HepG2 (cell line): ENCODE measurements around the gene GNB4. TPM values are rescaled to one million over a fixed set of nuclear protein-coding genes. Genes with fewer than 3 reads are reported as not detected.
A peak's percentile ranks its signal among the peaks of the same experiment; 100 is the strongest.

Experiments used
- ATAC-seq: fragments of 200-7000 bp; cut with Tn5 transposase; 3 replicates; pipeline ENCODE4 v1.9.1; 2020; ENCODE audit warnings: mild to moderate bottlenecking, moderate library complexity
- BruUV-seq: library from RNA; stranded (reverse); fragments of 400-500 nt; replicated peaks from 2 replicates; lab custom pipeline; 2021; lab: Mats Ljungman, UMichigan
- CTCF ChIA-PET: fragments of 300-600 bp; formaldehyde crosslinking; extraction: SDS; loops from one replicate; lab custom pipeline; 2021; ENCODE audit warnings: low total read pairs, inconsistent platforms, low intra/inter-chr PET ratio; lab: Yijun Ruan, JAX
- POLR2A ChIA-PET: fragments of 350-600 bp; sonication (Branson Sonifier 250); formaldehyde crosslinking; loops from one replicate; lab custom pipeline; 2020; ENCODE audit warnings: antibody characterized with exemption, inconsistent platforms; lab: Yijun Ruan, JAX
- DNase-seq: peaks from one replicate; pipeline ENCODE4 v3.0.0-alpha.2; 2015; ENCODE audit warnings: low spot score
- FAIRE-seq: peaks from 3 replicates; lab custom pipeline; 2011; peaks lifted over from hg19 to GRCh38; lab: Jason Lieb, UNC
- H2AFZ ChIP-seq: one replicate; pipeline ENCODE4 v1.6.1; 2011; ENCODE audit warnings: low read length, inconsistent platforms
- H3K27ac ChIP-seq: fragments of 300-600 bp; 3 replicates; pipeline ENCODE4 v1.8.0; 2011; ENCODE audit warnings: mixed run types, mild to moderate bottlenecking, mixed read lengths, low read length, inconsistent platforms; ENCODE audit not compliant: insufficient read depth; ENCODE audit errors: extremely low read length
- H3K27me3 ChIP-seq, 2 experiments: fragments of 200-600 bp in 1 of 2; 2 replicates in 1 of 2; 3 replicates in 1 of 2; pipeline versions ENCODE4 v1.6.0 to v1.8.0; 2011; ENCODE audit warnings: low read length in 2 of 2, mild to moderate bottlenecking in 2 of 2, moderate library complexity in 2 of 2, inconsistent platforms in 1 of 2; ENCODE audit not compliant: insufficient read depth in 2 of 2, control insufficient read depth in 1 of 2
- H3K36me3 ChIP-seq, 2 experiments: fragments of 200-600 bp in 1 of 2; replicated peaks in 1 of 2; 2 replicates in 1 of 2; 3 replicates in 1 of 2; pipeline versions ENCODE4 v1.5.1 to v1.8.0; 2011; ENCODE audit warnings: low read length in 2 of 2, inconsistent platforms in 1 of 2; ENCODE audit not compliant: insufficient read depth in 2 of 2, control insufficient read depth in 1 of 2
- H3K4me1 ChIP-seq: 2 replicates; pipeline ENCODE4 v1.5.1; 2012; ENCODE audit warnings: low read length, inconsistent platforms; ENCODE audit not compliant: insufficient read depth
- H3K4me2 ChIP-seq: 2 replicates; pipeline ENCODE4 v1.6.0; 2011; ENCODE audit warnings: low read depth, low read length, inconsistent platforms
- H3K4me3 ChIP-seq, 3 experiments: fragments of 200-600 bp in 1 of 3; sonication (generic), shearing (Covaris generic) in 1 of 3; replicated peaks in 1 of 3; 2 replicates each; pipeline ENCODE4 v1.5.1; 2011 to 2016; ENCODE audit warnings: low read length in 3 of 3, inconsistent platforms in 2 of 3, low read depth in 2 of 3, mild to moderate bottlenecking in 2 of 3, control low read depth in 1 of 3, mixed read lengths in 1 of 3; ENCODE audit not compliant: insufficient read depth in 1 of 3
- H3K79me2 ChIP-seq: one replicate; pipeline ENCODE4 v1.6.1; 2011; ENCODE audit warnings: low read length, inconsistent platforms; ENCODE audit not compliant: insufficient read depth
- H3K9ac ChIP-seq: 2 replicates; pipeline ENCODE4 v1.6.0; 2011; ENCODE audit warnings: mild to moderate bottlenecking, low read depth, low read length, inconsistent platforms; ENCODE audit not compliant: insufficient read depth
- H3K9me3 ChIP-seq: 2 replicates; pipeline ENCODE4 v1.5.1; 2012; ENCODE audit warnings: mild to moderate bottlenecking, low read length
- H4K20me1 ChIP-seq: 2 replicates; pipeline ENCODE4 v1.6.0; 2011; ENCODE audit warnings: inconsistent platforms, mild to moderate bottlenecking, low read length, moderate library complexity; ENCODE audit not compliant: insufficient read depth
- JARID2 ChIP-seq: sonication (generic); formaldehyde crosslinking; IDR thresholded peaks from 2 replicates; pipeline ENCODE4 v1.8.1; 2023; ENCODE audit warnings: missing genetic modification reagents, inconsistent platforms; ENCODE audit not compliant: insufficient replicate concordance
- MYNN ChIP-seq: sonication (generic); formaldehyde crosslinking; IDR thresholded peaks from 2 replicates; pipeline ENCODE4 v1.4.0; 2020; ENCODE audit warnings: mild to moderate bottlenecking, low read depth, missing genetic modification reagents
- NCOA1 ChIP-seq: sonication (generic); formaldehyde crosslinking; IDR thresholded peaks from 2 replicates; pipeline ENCODE4 v1.9.0; 2021; ENCODE audit warnings: missing genetic modification reagents
- ZNF629 ChIP-seq: sonication (generic); formaldehyde crosslinking; conservative IDR thresholded peaks from 2 replicates; pipeline ENCODE4 v1.5.0; 2020; ENCODE audit warnings: missing genetic modification reagents
- ZNF780A ChIP-seq: sonication (generic); formaldehyde crosslinking; IDR thresholded peaks from 2 replicates; pipeline ENCODE4 v1.8.0; 2022; ENCODE audit warnings: mild to moderate bottlenecking, missing genetic modification reagents, moderate library complexity
- ZSCAN30 ChIP-seq: sonication (generic); formaldehyde crosslinking; IDR thresholded peaks from 2 replicates; pipeline ENCODE4 v1.5.0; 2020; ENCODE audit warnings: mild to moderate bottlenecking, missing genetic modification reagents
- WGBS: methylation state at CpG from one replicate; pipeline ENCODE4 v1.1.6; 2017; ENCODE audit warnings: low lambda C conversion rate; 5-methylcytosine and 5-hydroxymethylcytosine counted together
- in situ Hi-C: cut with HindIII; loops from 2 replicates; pipeline ENCODE4 v1.10.0; 2017; ENCODE audit warnings: low pct_unique_long_range_greater_than_20kb; ENCODE audit not compliant: extremely low pct_ligation_motif_present
- intact Hi-C: fragments of 100-400 bp; cut with micrococcal nuclease; formaldehyde crosslinking; loops from one replicate; pipeline ENCODE4 v1.10.0; 2022; ENCODE audit not compliant: unreplicated experiment
- polyA plus RNA-seq, 8 experiments: library from polyadenylated mRNA; depleted of rRNA in 3 of 8; stranded (reverse) in 7 of 8; unstranded in 1 of 8; fragments of >200 nt; fragmentation: Illumina TruSeq in 4 of 8; extraction: Trizol in 4 of 8; gene quantifications; 2 replicates each; pipeline versions ENCODE4 v1.2.1 to v1.2.3, GENCODE V29; 2011 to 2016; ENCODE audit warnings: low read depth in 4 of 8, missing spikeins in 1 of 8, mixed read lengths in 1 of 8; ENCODE audit not compliant: insufficient read depth in 1 of 8
- total RNA-seq, 5 experiments: library from RNA; depleted of rRNA; stranded (reverse); fragments of >200 nt; fragmentation: Illumina TruSeq; extraction: Trizol; gene quantifications; 2 replicates each; pipeline ENCODE4 v1.2.3, GENCODE V29; 2016; ENCODE audit warnings: low read depth in 1 of 5

The GNB4 gene
- total and polyA plus RNA-seq, 2 of the 13 experiments (the other 11 are each of a cell fraction or from before 2014, with no cell fraction given), result 0.07 to 0.13 TPM

- WGBS, result 1% methylated on average over 3 of the region's 3 CpGs
- Histone ChIP-seq H3K4me2 (no peak overlapping the region), H3K79me2 (no peaks in the 10 kb centered on the region), H3K4me1 (peaks cover 17% of the 10 kb centered on the region), H3K9me3 (no peaks in the 10 kb centered on the region), H3K9ac (no peak overlapping the region), H3K4me3 (no peak overlapping the region), H3K27ac (no peak overlapping the region), H3K27me3 (peaks cover 0 to 29% of the 10 kb centered on the region in 2 experiments; a peak in 3 of 5 replicates), H3K36me3 (no peaks in the 10 kb centered on the region), H2AFZ (no peak overlapping the region), H4K20me1 (no peaks in the 10 kb centered on the region)
- intact Hi-C loops, result no loop called here
- ATAC-seq (no peak), FAIRE-seq (no peak), DNase-seq (no peak)
- CTCF ChIA-PET, result no interaction called here
- no TSS peak for BruUV-seq
- TF ChIP-seq ZSCAN30 (CRISPR knock-in tag) (no peak), JARID2 (no peak), MYNN (CRISPR knock-in tag) (no peak)
- in situ Hi-C loops, result loop anchor here (5.0 kb wide), 1 partner anchor 103 kb away; no protein-coding TSS in a partner anchor
- POLR2A ChIA-PET, result no interaction called here
Observed at GRCh38 chr3:179453967-179454366, 2.7 kb upstream of the GNB4 start.

- in situ Hi-C loops, result loop anchor here (5.0 kb wide), 1 partner anchor 104 kb away; no protein-coding TSS in a partner anchor
- no peaks in the 10 kb centered on the region for H3K9me3 ChIP-seq
- H4K20me1 ChIP-seq, result no peaks in the 10 kb centered on the region
- FAIRE-seq (no peak), ATAC-seq (no peak), DNase-seq (no peak)
- ChIA-PET CTCF (no interaction called here), POLR2A (no interaction called here)
- H3K9ac ChIP-seq, result no peak overlapping the region
- 61% methylated on average over 8 of the region's 8 CpGs for WGBS
- H3K79me2 ChIP-seq, result no peaks in the 10 kb centered on the region
- H3K4me1 ChIP-seq, result peaks cover 17% of the 10 kb centered on the region
- H3K4me2 ChIP-seq, result no peak overlapping the region
- H2AFZ ChIP-seq, result no peak overlapping the region
- no peak for TF ChIP-seq ZNF780A (CRISPR knock-in tag)
- TF ChIP-seq NCOA1 (CRISPR knock-in tag), result no peak
- TF ChIP-seq ZNF629 (CRISPR knock-in tag), result peak; percentile 57
- intact Hi-C loops, result no loop called here
- H3K4me3 ChIP-seq, result no peak overlapping the region
- BruUV-seq, result no TSS peak
- peaks cover 0 to 25% of the 10 kb centered on the region in 2 experiments; a peak in 3 of 5 replicates for H3K27me3 ChIP-seq
- no peaks in the 10 kb centered on the region for H3K36me3 ChIP-seq
- no peak overlapping the region for H3K27ac ChIP-seq
Observed at GRCh38 chr3:179452872-179453271, 1.6 kb upstream of the GNB4 start.
